ENCODE results near the gene FAM200B. TPM values are rescaled to one million over a fixed set of nuclear protein-coding genes. Genes with fewer than 3 reads are reported as not detected.

Gene FAM200B
- total and polyA plus RNA-seq, 2 donors: 35.3 to 74.4 TPM

DNA sequence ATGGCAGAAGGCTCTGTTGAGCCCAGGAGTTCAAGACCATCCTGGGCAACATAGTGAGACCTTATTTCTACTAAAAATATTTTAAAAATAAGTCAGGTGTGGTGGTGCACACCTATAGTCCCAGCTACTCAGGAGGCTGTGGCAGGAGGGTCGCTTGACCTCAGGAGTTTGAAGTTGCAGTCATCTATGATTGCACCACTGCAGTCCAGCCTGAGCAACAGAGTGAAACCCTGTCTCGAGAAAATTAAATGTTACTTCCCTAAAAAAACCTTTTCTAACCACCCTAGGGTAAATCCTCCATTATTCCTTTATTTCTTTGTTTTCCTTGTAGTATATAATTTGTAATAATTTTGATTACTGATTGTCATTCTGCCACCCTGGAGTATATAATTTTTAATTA lies 7.9 kb downstream of the FAM200B start:
- no peak overlapping the region for H3K4me3 ChIP-seq (ENCODE audit: low read length in 2 of 2)
- no peak for DNase-seq (ENCODE audit: low read depth in 6 of 9, low spot score in 9 of 9)
- H3K36me3 ChIP-seq (ENCODE audit: control insufficient read depth in 2 of 2, insufficient read depth in 2 of 2, low read length in 1 of 2): peaks cover 2 to 41% of the 10 kb centered on the region in 2 donors
- no peak overlapping the region for H3K27ac ChIP-seq (ENCODE audit: low read depth in 1 of 2, low read length in 1 of 2)
- WGBS: 97% methylated on average over 2 of the region's 2 CpGs
- no peaks in the 10 kb centered on the region for H3K9me3 ChIP-seq (ENCODE audit: control insufficient read depth in 2 of 2, insufficient read depth in 1 of 2, low read length in 1 of 2)
- H3K27me3 ChIP-seq (ENCODE audit: control insufficient read depth in 2 of 2, insufficient read depth in 1 of 2, low read length in 1 of 2): no peaks in the 10 kb centered on the region
- H3K4me1 ChIP-seq (ENCODE audit: control insufficient read depth in 2 of 2, insufficient read depth in 2 of 2, low read length in 2 of 2): peaks cover 0 to 4% of the 10 kb centered on the region in 2 donors

DNA sequence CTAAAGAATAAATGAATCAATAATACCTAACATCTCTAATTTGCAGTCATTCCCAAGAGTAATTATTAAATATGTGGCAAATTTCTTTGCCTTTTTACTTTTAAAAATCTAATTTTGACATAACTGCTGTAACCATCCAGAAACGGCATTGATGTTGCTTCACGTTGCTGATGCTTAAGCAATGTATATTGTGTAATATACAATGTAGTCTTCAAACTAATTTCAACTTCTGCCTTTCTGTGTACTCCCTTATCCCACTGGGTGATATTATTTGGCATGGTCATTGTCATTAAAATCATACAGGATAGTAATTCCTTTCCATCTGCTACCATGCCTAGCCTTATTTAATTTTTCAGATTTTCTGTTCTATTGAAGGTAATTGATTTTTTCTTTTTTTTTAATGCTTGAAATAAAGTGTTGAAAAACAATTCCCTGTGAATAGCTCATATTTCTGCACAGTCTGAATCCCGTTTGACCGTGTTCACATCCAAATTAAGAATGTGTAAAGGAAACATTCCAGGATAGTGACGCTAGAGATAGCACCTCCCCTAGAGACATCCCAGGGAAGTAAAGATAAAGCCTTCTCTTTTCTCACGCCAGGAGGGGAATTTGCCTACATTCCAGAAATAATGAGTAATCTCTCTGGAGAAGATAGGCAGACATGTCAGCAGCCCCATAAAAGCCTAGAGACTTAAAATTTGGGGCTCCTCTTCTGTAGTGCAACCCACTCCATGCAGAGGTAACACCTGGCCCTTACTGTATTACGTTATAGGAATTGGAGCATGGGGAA lies 8.6 kb downstream of the FAM200B start:
- Histone ChIP-seq H3K27me3 (ENCODE audit: control insufficient read depth in 2 of 2, insufficient read depth in 1 of 2, low read length in 1 of 2) (no peaks in the 10 kb centered on the region), H3K4me1 (ENCODE audit: control insufficient read depth in 2 of 2, insufficient read depth in 2 of 2, low read length in 2 of 2) (peaks cover 0 to 2% of the 10 kb centered on the region in 2 donors), H3K27ac (ENCODE audit: low read depth in 1 of 2, low read length in 1 of 2) (no peak overlapping the region), H3K9me3 (ENCODE audit: control insufficient read depth in 2 of 2, insufficient read depth in 1 of 2, low read length in 1 of 2) (no peaks in the 10 kb centered on the region), H3K36me3 (ENCODE audit: control insufficient read depth in 2 of 2, insufficient read depth in 2 of 2, low read length in 1 of 2) (peaks cover 0 to 36% of the 10 kb centered on the region in 2 donors), H3K4me3 (ENCODE audit: low read length in 2 of 2) (no peak overlapping the region)
- no peak for DNase-seq (ENCODE audit: low read depth in 6 of 9, low spot score in 9 of 9)
- WGBS: 93% methylated on average over 7 of the region's 7 CpGs

DNA sequence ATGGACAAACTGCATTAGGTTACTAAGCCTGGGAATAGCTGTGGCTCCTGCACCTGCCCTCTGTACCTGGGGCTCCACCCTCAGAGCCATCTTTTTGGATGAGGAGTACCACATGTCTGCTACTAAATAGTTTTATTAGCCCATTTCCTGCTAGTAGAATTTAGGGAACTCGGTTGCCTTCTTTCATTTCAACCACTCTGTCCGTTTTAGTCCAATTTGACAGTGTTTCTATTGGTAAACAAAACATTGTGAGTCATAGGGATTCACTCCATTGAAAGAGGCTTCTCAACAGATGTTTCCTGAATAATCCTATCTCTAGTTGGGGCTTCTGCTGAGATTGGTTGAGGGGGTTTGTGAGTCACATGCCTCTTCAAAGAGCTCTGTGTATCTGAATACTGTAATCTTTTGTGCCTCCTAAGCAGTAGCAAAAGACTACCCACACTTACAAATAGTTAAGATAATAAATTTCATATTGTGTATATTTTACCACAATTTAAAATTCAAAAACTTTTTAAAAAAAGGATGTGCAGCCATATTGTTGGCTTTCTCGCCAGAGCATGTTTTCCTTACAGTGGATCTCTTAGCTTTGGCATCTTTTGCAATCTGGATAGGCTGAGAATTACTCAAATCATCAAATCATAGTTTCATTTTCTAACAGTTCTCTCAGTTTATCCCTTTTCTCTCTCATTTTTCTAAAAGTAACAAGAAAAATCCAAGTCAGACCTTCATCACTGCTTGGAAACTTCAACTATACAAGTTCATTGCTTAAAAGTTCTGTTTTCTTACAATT lies 9.9 kb downstream of the FAM200B start:
- no peak for DNase-seq (ENCODE audit: low read depth in 6 of 9, low spot score in 9 of 9)
- H3K27ac ChIP-seq (ENCODE audit: low read depth in 1 of 2, low read length in 1 of 2): no peak overlapping the region
- 64% methylated on average over 3 of the region's 3 CpGs for WGBS
- no peaks in the 10 kb centered on the region for H3K9me3 ChIP-seq (ENCODE audit: control insufficient read depth in 2 of 2, insufficient read depth in 1 of 2, low read length in 1 of 2)
- H3K36me3 ChIP-seq (ENCODE audit: control insufficient read depth in 2 of 2, insufficient read depth in 2 of 2, low read length in 1 of 2): peaks cover 0 to 23% of the 10 kb centered on the region in 2 donors
- peaks cover 0 to 2% of the 10 kb centered on the region in 2 donors for H3K4me1 ChIP-seq (ENCODE audit: control insufficient read depth in 2 of 2, insufficient read depth in 2 of 2, low read length in 2 of 2)
- H3K4me3 ChIP-seq (ENCODE audit: low read length in 2 of 2): no peak overlapping the region
- H3K27me3 ChIP-seq (ENCODE audit: control insufficient read depth in 2 of 2, insufficient read depth in 1 of 2, low read length in 1 of 2): no peaks in the 10 kb centered on the region

DNA sequence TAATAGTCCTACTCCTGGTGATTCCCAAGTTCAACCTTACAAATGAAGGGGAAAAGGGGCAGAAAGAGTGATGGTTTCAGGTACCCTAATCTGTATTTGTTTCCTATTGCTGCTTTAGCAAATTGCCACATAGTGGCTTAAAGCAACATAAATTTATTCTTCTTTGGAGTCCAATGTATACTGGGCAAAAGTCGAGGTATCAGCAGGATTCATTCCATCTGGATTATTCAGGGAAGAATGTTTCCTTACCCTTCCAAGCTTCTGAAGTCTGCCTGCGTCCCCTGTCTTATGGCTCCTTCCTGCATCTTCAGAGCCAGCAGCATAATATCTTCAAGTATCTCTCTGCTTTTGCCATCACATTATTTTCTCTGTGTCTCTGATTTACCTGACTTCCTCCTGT lies 11.0 kb downstream of the FAM200B start:
- Histone ChIP-seq H3K4me1 (ENCODE audit: control insufficient read depth in 2 of 2, insufficient read depth in 2 of 2, low read length in 2 of 2) (peaks cover 0 to 2% of the 10 kb centered on the region in 2 donors), H3K27ac (ENCODE audit: low read depth in 1 of 2, low read length in 1 of 2) (no peak overlapping the region)
- over 99% methylated on average over 2 of the region's 2 CpGs for WGBS

DNA sequence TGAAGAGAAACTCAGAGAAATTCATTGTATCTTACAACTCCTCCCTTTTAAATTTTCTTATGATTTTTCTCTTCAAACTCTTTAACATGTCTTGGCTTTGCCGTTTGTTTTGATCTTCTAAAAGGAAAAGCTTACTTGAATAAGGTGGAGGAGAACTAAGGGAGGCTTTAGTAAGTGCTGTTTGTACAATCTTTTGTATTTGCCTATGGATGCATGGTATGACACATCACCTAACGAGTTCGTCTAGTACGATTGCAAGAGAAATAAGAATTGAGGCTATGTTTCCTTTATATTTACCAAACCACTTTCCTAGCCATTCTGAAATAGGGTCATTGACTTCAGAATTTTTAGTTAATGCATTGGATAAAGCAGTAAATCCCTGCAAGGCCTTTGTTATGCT lies 12.8 kb downstream of the FAM200B start:
- Histone ChIP-seq H3K27me3 (ENCODE audit: control insufficient read depth in 2 of 2, insufficient read depth in 1 of 2, low read length in 1 of 2) (no peaks in the 10 kb centered on the region), H3K27ac (ENCODE audit: low read depth in 1 of 2, low read length in 1 of 2) (no peak overlapping the region), H3K9me3 (ENCODE audit: control insufficient read depth in 2 of 2, insufficient read depth in 1 of 2, low read length in 1 of 2) (no peaks in the 10 kb centered on the region)

More for the DNA sequence above, 11.0 kb downstream of the FAM200B start:
- Histone ChIP-seq H3K27me3 (ENCODE audit: control insufficient read depth in 2 of 2, insufficient read depth in 1 of 2, low read length in 1 of 2) (no peaks in the 10 kb centered on the region), H3K4me3 (ENCODE audit: low read length in 2 of 2) (no peak overlapping the region), H3K9me3 (ENCODE audit: control insufficient read depth in 2 of 2, insufficient read depth in 1 of 2, low read length in 1 of 2) (no peaks in the 10 kb centered on the region), H3K36me3 (ENCODE audit: control insufficient read depth in 2 of 2, insufficient read depth in 2 of 2, low read length in 1 of 2) (peaks cover 0 to 14% of the 10 kb centered on the region in 2 donors)
- DNase-seq (ENCODE audit: low read depth in 6 of 9, low spot score in 9 of 9): no peak

DNA sequence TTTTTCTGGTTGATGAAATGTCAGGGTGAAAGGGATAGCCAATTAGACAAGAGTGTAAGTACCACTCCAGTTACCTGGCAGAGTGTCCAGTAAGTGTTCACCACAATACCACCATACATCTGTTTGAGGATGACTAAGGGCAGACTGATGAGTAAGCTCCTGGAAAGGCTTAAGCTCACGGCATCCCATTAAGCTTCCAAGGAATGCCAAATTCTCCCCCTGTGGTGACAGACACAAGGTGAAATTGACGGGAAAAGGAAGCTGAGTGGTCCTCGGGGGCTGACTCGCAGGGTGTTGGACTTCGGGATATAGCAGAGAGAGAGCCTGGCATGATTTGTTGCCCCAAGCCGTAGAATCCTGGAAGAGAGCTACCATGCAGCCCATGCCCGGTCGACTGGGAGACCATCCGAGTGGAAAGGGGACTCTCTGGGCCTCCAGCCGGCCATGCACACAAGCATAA lies 13.6 kb downstream of the FAM200B start:
- no peaks in the 10 kb centered on the region for H3K36me3 ChIP-seq (ENCODE audit: control insufficient read depth in 2 of 2, insufficient read depth in 2 of 2, low read length in 1 of 2)
- no peaks in the 10 kb centered on the region for H3K9me3 ChIP-seq (ENCODE audit: control insufficient read depth in 2 of 2, insufficient read depth in 1 of 2, low read length in 1 of 2)
- peaks cover 0 to 2% of the 10 kb centered on the region in 2 donors for H3K4me1 ChIP-seq (ENCODE audit: control insufficient read depth in 2 of 2, insufficient read depth in 2 of 2, low read length in 2 of 2)
- no peak for DNase-seq (ENCODE audit: low read depth in 6 of 9, low spot score in 9 of 9)
- WGBS: 99% methylated on average over 10 of the region's 10 CpGs
- no peaks in the 10 kb centered on the region for H3K27me3 ChIP-seq (ENCODE audit: control insufficient read depth in 2 of 2, insufficient read depth in 1 of 2, low read length in 1 of 2)
- H3K4me3 ChIP-seq (ENCODE audit: low read length in 2 of 2): no peak overlapping the region
- H3K27ac ChIP-seq (ENCODE audit: low read depth in 1 of 2, low read length in 1 of 2): no peak overlapping the region

More for the DNA sequence above, 12.8 kb downstream of the FAM200B start:
- peaks cover 0 to 2% of the 10 kb centered on the region in 2 donors for H3K36me3 ChIP-seq (ENCODE audit: control insufficient read depth in 2 of 2, insufficient read depth in 2 of 2, low read length in 1 of 2)
- WGBS: 98% methylated on average over 4 of the region's 4 CpGs
- DNase-seq (ENCODE audit: low read depth in 6 of 9, low spot score in 9 of 9): no peak
- H3K4me1 ChIP-seq (ENCODE audit: control insufficient read depth in 2 of 2, insufficient read depth in 2 of 2, low read length in 2 of 2): peaks cover 0 to 2% of the 10 kb centered on the region in 2 donors
- no peak overlapping the region for H3K4me3 ChIP-seq (ENCODE audit: low read length in 2 of 2)

DNA sequence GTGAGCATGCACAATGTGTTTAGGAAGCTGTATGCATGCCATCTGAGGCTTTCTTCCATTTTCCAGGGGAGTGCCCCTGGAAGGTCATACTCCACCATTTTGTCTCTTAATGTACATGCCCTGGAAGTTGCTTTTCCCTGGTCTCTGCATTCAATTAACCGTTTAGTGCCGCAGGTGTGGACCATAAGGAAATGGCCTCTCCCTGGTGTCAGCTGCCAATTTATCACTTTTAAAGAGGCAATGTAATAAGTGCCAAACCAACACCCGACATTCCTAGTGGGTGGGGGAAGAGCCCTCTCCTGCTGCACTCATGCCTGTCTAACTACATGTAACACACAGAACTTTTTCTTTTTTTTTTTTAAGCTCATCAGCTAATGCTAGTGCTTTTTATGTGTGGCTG lies 14.1 kb downstream of the FAM200B start:
- 96% methylated on average over 3 of the region's 3 CpGs for WGBS
- Histone ChIP-seq H3K4me3 (ENCODE audit: low read length in 2 of 2) (no peak overlapping the region), H3K27ac (ENCODE audit: low read depth in 1 of 2, low read length in 1 of 2) (no peak overlapping the region), H3K27me3 (ENCODE audit: control insufficient read depth in 2 of 2, insufficient read depth in 1 of 2, low read length in 1 of 2) (no peaks in the 10 kb centered on the region), H3K36me3 (ENCODE audit: control insufficient read depth in 2 of 2, insufficient read depth in 2 of 2, low read length in 1 of 2) (no peaks in the 10 kb centered on the region), H3K9me3 (ENCODE audit: control insufficient read depth in 2 of 2, insufficient read depth in 1 of 2, low read length in 1 of 2) (no peaks in the 10 kb centered on the region), H3K4me1 (ENCODE audit: control insufficient read depth in 2 of 2, insufficient read depth in 2 of 2, low read length in 2 of 2) (peaks cover 0 to 2% of the 10 kb centered on the region in 2 donors)
- DNase-seq (ENCODE audit: low read depth in 6 of 9, low spot score in 9 of 9): no peak

DNA sequence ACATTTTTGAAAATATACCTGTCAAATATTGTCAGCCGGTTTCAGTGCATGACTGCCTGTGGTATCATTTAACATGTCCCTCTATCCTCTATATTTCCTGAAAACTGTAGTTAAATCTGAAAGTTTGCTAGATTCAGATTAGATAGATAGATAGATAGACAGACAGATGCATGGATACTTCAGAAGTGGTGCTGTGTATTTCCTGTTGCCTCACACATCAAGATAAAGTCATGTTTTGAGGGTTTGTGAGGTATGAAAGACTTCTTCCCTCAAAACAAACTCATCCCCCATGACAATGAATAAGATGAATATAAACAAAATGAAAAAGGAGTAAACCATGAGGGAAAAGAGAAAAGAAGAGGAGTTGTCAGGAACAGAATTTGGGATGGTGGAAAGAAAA lies 15.2 kb downstream of the FAM200B start:
- WGBS: 96% methylated on average over 1 of the region's 1 CpG

DNA sequence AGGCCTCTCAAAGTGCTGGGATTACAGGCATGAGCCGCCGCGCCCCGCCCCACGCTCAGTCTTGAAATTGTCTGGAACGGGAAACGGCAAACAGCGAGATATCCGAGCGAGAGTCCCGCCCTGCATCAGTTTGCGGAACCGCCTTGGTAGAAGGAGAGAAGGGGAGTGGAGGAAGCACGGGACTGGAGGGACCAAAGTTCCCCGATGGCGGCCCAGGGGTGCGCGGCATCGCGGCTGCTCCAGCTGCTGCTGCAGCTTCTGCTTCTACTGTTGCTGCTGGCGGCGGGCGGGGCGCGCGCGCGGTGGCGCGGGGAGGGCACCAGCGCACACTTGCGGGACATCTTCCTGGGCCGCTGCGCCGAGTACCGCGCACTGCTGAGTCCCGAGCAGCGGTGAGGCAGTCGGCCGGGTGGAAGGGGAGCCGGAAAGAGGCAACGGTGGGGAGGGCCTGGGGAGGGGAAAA lies 21.3 kb downstream of the FAM200B start, which contains the start of gene BST1:
Gene BST1 (plus strand): TSS at position 125 of the 463 bp plus-strand sequence. CDS start 80 bp downstream, at position 205.
- Histone ChIP-seq H3K27me3 (ENCODE audit: control insufficient read depth in 2 of 2, insufficient read depth in 1 of 2, low read length in 1 of 2) (no peaks in the 10 kb centered on the region), H3K4me3 (ENCODE audit: low read length in 2 of 2) (peak within 1 kb of the TSS; percentile 51 to 54), H3K36me3 (ENCODE audit: control insufficient read depth in 2 of 2, insufficient read depth in 2 of 2, low read length in 1 of 2) (no peaks in the 10 kb centered on the region), H3K4me1 (ENCODE audit: control insufficient read depth in 2 of 2, insufficient read depth in 2 of 2, low read length in 2 of 2) (peaks cover 0 to 10% of the 10 kb centered on the region in 2 donors), H3K9me3 (ENCODE audit: control insufficient read depth in 2 of 2, insufficient read depth in 1 of 2, low read length in 1 of 2) (peaks cover 0 to 8% of the 10 kb centered on the region in 2 donors), H3K27ac (ENCODE audit: low read depth in 1 of 2, low read length in 1 of 2) (no peak within 1 kb of the TSS)
- 3% methylated on average over 43 of the region's 43 CpGs for WGBS
- peak in 4 of 9 donors; percentile 25 to 72 (median 60) for DNase-seq (ENCODE audit: low read depth in 6 of 9, low spot score in 9 of 9)

More for the DNA sequence above, 15.2 kb downstream of the FAM200B start:
- no peak overlapping the region for H3K27ac ChIP-seq (ENCODE audit: low read depth in 1 of 2, low read length in 1 of 2)
- DNase-seq (ENCODE audit: low read depth in 6 of 9, low spot score in 9 of 9): no peak
- H3K36me3 ChIP-seq (ENCODE audit: control insufficient read depth in 2 of 2, insufficient read depth in 2 of 2, low read length in 1 of 2): no peaks in the 10 kb centered on the region
- no peak overlapping the region for H3K4me3 ChIP-seq (ENCODE audit: low read length in 2 of 2)
- H3K4me1 ChIP-seq (ENCODE audit: control insufficient read depth in 2 of 2, insufficient read depth in 2 of 2, low read length in 2 of 2): peaks cover 0 to 2% of the 10 kb centered on the region in 2 donors
- H3K9me3 ChIP-seq (ENCODE audit: control insufficient read depth in 2 of 2, insufficient read depth in 1 of 2, low read length in 1 of 2): no peaks in the 10 kb centered on the region
- no peaks in the 10 kb centered on the region for H3K27me3 ChIP-seq (ENCODE audit: control insufficient read depth in 2 of 2, insufficient read depth in 1 of 2, low read length in 1 of 2)
